Measurements from ENCODE around the gene CDIP1. TPM values are rescaled to one million over a fixed set of nuclear protein-coding genes. Genes with fewer than 3 reads are reported as not detected.

CDIP1 gene
- total and polyA plus RNA-seq, 4 experiments from 2014 or later: 10.2 to 21.1 (median 17.3) TPM

GRCh38 chr16:4533490-4533889 is 5.1 kb downstream of the CDIP1 start:
- H3K9me3 Mint-ChIP-seq: no peaks in the 10 kb centered on the region
- Histone ChIP-seq H3K4me1 (ENCODE audit: insufficient read depth, low read length) (peaks cover 44% of the 10 kb centered on the region), H3K4me3 (ENCODE audit: low read length in 2 of 2) (no peak overlapping the region), H3K27ac (ENCODE audit: low read depth, low read length) (no peak overlapping the region), H3K9me3 (ENCODE audit: control insufficient read depth in 1 of 2, low read length in 2 of 2) (no peaks in the 10 kb centered on the region), H3K27me3 (ENCODE audit: insufficient read depth, low read length) (no peaks in the 10 kb centered on the region), H3K36me3 (ENCODE audit: insufficient read depth, low read length) (peaks cover 3% of the 10 kb centered on the region)
- intact Hi-C loops (cut with micrococcal nuclease): no loop called here
- H3K4me1 Mint-ChIP-seq: peaks cover 28 to 63% (median 36%) of the 10 kb centered on the region in 4 donors
- no peaks in the 10 kb centered on the region for H3K27me3 Mint-ChIP-seq
- POLR2A ChIA-PET (ENCODE audit: partially characterized antibody): no interaction called here
- no peak overlapping the region for H3K4me3 Mint-ChIP-seq
- peaks cover 5 to 15% of the 10 kb centered on the region in 2 donors for H3K36me3 Mint-ChIP-seq
- DNase-seq: no peak
- peak overlapping the region in 1 of 7 donors; percentile 31 for H3K27ac Mint-ChIP-seq
- CTCF ChIA-PET (ENCODE audit: partially characterized antibody): no interaction called here

- no peaks in the 10 kb centered on the region for H3K27me3 ChIP-seq (ENCODE audit: insufficient read depth, low read length)
- intact Hi-C loops (cut with micrococcal nuclease): no loop called here
- H3K36me3 Mint-ChIP-seq: peaks cover 5 to 14% of the 10 kb centered on the region in 2 donors
- H3K4me1 ChIP-seq (ENCODE audit: insufficient read depth, low read length): peaks cover 37% of the 10 kb centered on the region
- peaks cover 3% of the 10 kb centered on the region for H3K36me3 ChIP-seq (ENCODE audit: insufficient read depth, low read length)
- peak overlapping the region in 3 of 7 donors; percentile 77 to 89 (median 86) for H3K27ac Mint-ChIP-seq
- DNase-seq: no peak
- no peaks in the 10 kb centered on the region for H3K27me3 Mint-ChIP-seq
- POLR2A ChIA-PET (ENCODE audit: partially characterized antibody): interaction anchor here (0.8 to 1.2 kb wide), 2 partner anchors 18 to 29 kb away, joined by 3 to 5 read pairs; no protein-coding TSS in a partner anchor
- peaks cover 32 to 63% (median 39%) of the 10 kb centered on the region in 4 donors for H3K4me1 Mint-ChIP-seq
- CTCF ChIA-PET (ENCODE audit: partially characterized antibody): interaction anchor here (0.7 to 2.1 kb wide), 4 partner anchors 14 to 51 kb away, joined by 3 to 6 read pairs (median 4); no protein-coding TSS in a partner anchor
- H3K9me3 ChIP-seq (ENCODE audit: control insufficient read depth in 1 of 2, low read length in 2 of 2): no peaks in the 10 kb centered on the region
- H3K27ac ChIP-seq (ENCODE audit: low read depth, low read length): no peak overlapping the region
- no peak overlapping the region for H3K4me3 Mint-ChIP-seq
- H3K9me3 Mint-ChIP-seq: no peaks in the 10 kb centered on the region
- no peak overlapping the region for H3K4me3 ChIP-seq (ENCODE audit: low read length in 2 of 2)
Measured at GRCh38 chr16:4532238-4532637, 6.3 kb downstream of the CDIP1 start.

GRCh38 chr16:4531811-4532210 is 6.8 kb downstream of the CDIP1 start:
- Mint-ChIP-seq H3K27me3 (no peaks in the 10 kb centered on the region), H3K27ac (peak overlapping the region in 3 of 7 donors; percentile 77 to 89 (median 86)), H3K4me3 (no peak overlapping the region), H3K36me3 (peaks cover 5 to 10% of the 10 kb centered on the region in 2 donors), H3K9me3 (no peaks in the 10 kb centered on the region), H3K4me1 (peaks cover 29 to 59% (median 35%) of the 10 kb centered on the region in 4 donors)
- Histone ChIP-seq H3K4me3 (ENCODE audit: low read length in 2 of 2) (no peak overlapping the region), H3K9me3 (ENCODE audit: control insufficient read depth in 1 of 2, low read length in 2 of 2) (no peaks in the 10 kb centered on the region), H3K4me1 (ENCODE audit: insufficient read depth, low read length) (peaks cover 33% of the 10 kb centered on the region), H3K27ac (ENCODE audit: low read depth, low read length) (no peak overlapping the region), H3K27me3 (ENCODE audit: insufficient read depth, low read length) (no peaks in the 10 kb centered on the region), H3K36me3 (ENCODE audit: insufficient read depth, low read length) (peaks cover 3% of the 10 kb centered on the region)
- intact Hi-C loops (cut with micrococcal nuclease): no loop called here
- no peak for DNase-seq
- ChIA-PET CTCF (ENCODE audit: partially characterized antibody) (interaction anchor here (1.0 to 2.1 kb wide), 3 partner anchors 14 to 24 kb away, joined by 3 to 6 read pairs (median 3); no protein-coding TSS in a partner anchor), POLR2A (ENCODE audit: partially characterized antibody) (interaction anchor here (1.2 kb wide), 1 partner anchor 17 kb away, joined by 5 read pairs; no protein-coding TSS in a partner anchor)

- H3K36me3 Mint-ChIP-seq: peaks cover 5 to 9% of the 10 kb centered on the region in 2 donors
- H3K27ac ChIP-seq (ENCODE audit: low read depth, low read length): no peak overlapping the region
- H3K27ac Mint-ChIP-seq: peak overlapping the region; percentile 65 to 92 (median 84)
- no peaks in the 10 kb centered on the region for H3K27me3 Mint-ChIP-seq
- DNase-seq: peak in 1 of 5 donors; percentile 24
- intact Hi-C loops (cut with micrococcal nuclease): no loop called here
- peaks cover 3% of the 10 kb centered on the region for H3K36me3 ChIP-seq (ENCODE audit: insufficient read depth, low read length)
- H3K27me3 ChIP-seq (ENCODE audit: insufficient read depth, low read length): no peaks in the 10 kb centered on the region
- no peak overlapping the region for H3K4me3 ChIP-seq (ENCODE audit: low read length in 2 of 2)
- peaks cover 18 to 40% (median 20%) of the 10 kb centered on the region in 4 donors for H3K4me1 Mint-ChIP-seq
- no peaks in the 10 kb centered on the region for H3K9me3 Mint-ChIP-seq
- peak overlapping the region in 6 of 8 donors; percentile 1 to 64 (median 51) for H3K4me3 Mint-ChIP-seq
- peaks cover 18% of the 10 kb centered on the region for H3K4me1 ChIP-seq (ENCODE audit: insufficient read depth, low read length)
- ChIA-PET POLR2A (ENCODE audit: partially characterized antibody) (interaction anchor here (0.7 to 1.5 kb wide), 3 partner anchors 9 to 53 kb away, joined by 3 to 6 read pairs (median 3); partner anchors contain the start of gene CDIP1), CTCF (ENCODE audit: partially characterized antibody) (interaction anchor here (0.7 to 1.2 kb wide), 3 partner anchors 19 to 23 kb away, joined by 3 to 5 read pairs (median 3); no protein-coding TSS in a partner anchor)
- no peaks in the 10 kb centered on the region for H3K9me3 ChIP-seq (ENCODE audit: control insufficient read depth in 1 of 2, low read length in 2 of 2)
Measured at GRCh38 chr16:4529085-4530060, 9.2 kb downstream of the CDIP1 start.

GRCh38 chr16:4525634-4526277 is 12.8 kb downstream of the CDIP1 start:
- ChIA-PET CTCF (ENCODE audit: partially characterized antibody) (interaction anchor here (1.0 kb wide), 1 partner anchor 19 kb away, joined by 4 read pairs; no protein-coding TSS in a partner anchor), POLR2A (ENCODE audit: partially characterized antibody) (no interaction called here)
- H3K36me3 ChIP-seq (ENCODE audit: insufficient read depth, low read length): no peaks in the 10 kb centered on the region
- no peaks in the 10 kb centered on the region for H3K9me3 ChIP-seq (ENCODE audit: control insufficient read depth in 1 of 2, low read length in 2 of 2)
- intact Hi-C loops (cut with micrococcal nuclease): no loop called here
- peaks cover 14% of the 10 kb centered on the region for H3K4me1 ChIP-seq (ENCODE audit: insufficient read depth, low read length)
- DNase-seq: no peak
- H3K27me3 ChIP-seq (ENCODE audit: insufficient read depth, low read length): no peaks in the 10 kb centered on the region
- peaks cover 0 to 2% of the 10 kb centered on the region in 2 donors for H3K36me3 Mint-ChIP-seq
- H3K27ac Mint-ChIP-seq: no peak overlapping the region
- no peak overlapping the region for H3K4me3 ChIP-seq (ENCODE audit: low read length in 2 of 2)
- no peak overlapping the region for H3K27ac ChIP-seq (ENCODE audit: low read depth, low read length)
- no peaks in the 10 kb centered on the region for H3K27me3 Mint-ChIP-seq
- H3K9me3 Mint-ChIP-seq: no peaks in the 10 kb centered on the region
- no peak overlapping the region for H3K4me3 Mint-ChIP-seq
- H3K4me1 Mint-ChIP-seq: peaks cover 14 to 28% (median 19%) of the 10 kb centered on the region in 4 donors

- no peaks in the 10 kb centered on the region for H3K36me3 ChIP-seq (ENCODE audit: insufficient read depth, low read length)
- Mint-ChIP-seq H3K4me1 (peaks cover 14 to 26% (median 19%) of the 10 kb centered on the region in 4 donors), H3K36me3 (peaks cover 0 to 2% of the 10 kb centered on the region in 2 donors), H3K27me3 (no peaks in the 10 kb centered on the region), H3K9me3 (no peaks in the 10 kb centered on the region), H3K4me3 (no peak overlapping the region), H3K27ac (no peak overlapping the region)
- DNase-seq: no peak
- H3K27ac ChIP-seq (ENCODE audit: low read depth, low read length): no peak overlapping the region
- H3K4me3 ChIP-seq (ENCODE audit: low read length in 2 of 2): no peak overlapping the region
- ChIA-PET CTCF (ENCODE audit: partially characterized antibody) (interaction anchor here (0.9 to 1.2 kb wide), 2 partner anchors 11 to 24 kb away, joined by 3 read pairs; no protein-coding TSS in a partner anchor), POLR2A (ENCODE audit: partially characterized antibody) (interaction anchor here (0.9 kb wide), 1 partner anchor 11 kb away, joined by 3 read pairs; no protein-coding TSS in a partner anchor)
- peaks cover 11% of the 10 kb centered on the region for H3K4me1 ChIP-seq (ENCODE audit: insufficient read depth, low read length)
- no peaks in the 10 kb centered on the region for H3K9me3 ChIP-seq (ENCODE audit: control insufficient read depth in 1 of 2, low read length in 2 of 2)
- intact Hi-C loops (cut with micrococcal nuclease): no loop called here
- H3K27me3 ChIP-seq (ENCODE audit: insufficient read depth, low read length): no peaks in the 10 kb centered on the region
Measured at GRCh38 chr16:4525069-4525468, 13.5 kb downstream of the CDIP1 start.
